Cardiac septum (tissue), 1 donor: ENCODE data around the gene COL27A1. TPM values are rescaled to one million over a fixed set of nuclear protein-coding genes. Genes with fewer than 3 reads are reported as not detected.

ENCODE experiments used
- DNase-seq: peaks from one replicate; pipeline ENCODE4 v3.0.0-alpha.2; 2020; ENCODE audit warnings: low spot score
- intact Hi-C: fragments of 100-400 bp; cut with DNase I; formaldehyde crosslinking; loops from one replicate; pipeline ENCODE4 v1.14.0; 2022
- total RNA-seq: library from RNA; stranded (reverse); fragmentation: NEBNext Ultra II Directional; extraction: Animal tissue kit (Norgen Biotek cat#: 25700); gene quantifications from one replicate; pipeline ENCODE4 v1.2.1, GENCODE V29; 2021
- donor health status: DM: no; HTN: no; CAD: no.

COL27A1 gene
- total RNA-seq, 1 donor from 2014 or later = 12.8 TPM

DNA sequence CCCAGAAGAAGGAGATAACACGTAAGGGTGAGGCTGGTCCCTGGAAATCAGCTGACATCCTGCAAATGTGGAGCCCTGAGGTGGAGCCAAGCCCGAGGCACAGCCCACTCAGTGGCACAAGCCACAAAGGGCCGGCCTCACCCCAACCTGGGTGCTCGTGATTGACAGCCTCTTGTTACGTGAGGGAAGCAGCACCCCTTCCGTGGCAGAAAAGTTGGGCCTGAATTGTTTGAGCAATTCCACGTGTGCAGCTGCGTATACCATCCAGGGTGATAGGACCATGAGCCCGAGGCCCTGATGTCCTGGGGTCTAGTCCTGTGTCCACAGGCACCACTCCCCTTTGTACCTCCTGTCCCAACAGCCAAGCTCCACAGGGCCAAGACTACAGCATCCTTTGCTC lies 179.2 kb downstream of the COL27A1 start:
- DNase-seq = no peak
- intact Hi-C loops = no loop called here

- no peak for DNase-seq
- intact Hi-C loops = no loop called here
These were observed 180.4 kb downstream of the COL27A1 start for GRCh38 chr9:114335745-114336144.

GRCh38 chr9:114336157-114336556 lies 180.8 kb downstream of the COL27A1 start:
- intact Hi-C loops = no loop called here
- DNase-seq = no peak

DNA sequence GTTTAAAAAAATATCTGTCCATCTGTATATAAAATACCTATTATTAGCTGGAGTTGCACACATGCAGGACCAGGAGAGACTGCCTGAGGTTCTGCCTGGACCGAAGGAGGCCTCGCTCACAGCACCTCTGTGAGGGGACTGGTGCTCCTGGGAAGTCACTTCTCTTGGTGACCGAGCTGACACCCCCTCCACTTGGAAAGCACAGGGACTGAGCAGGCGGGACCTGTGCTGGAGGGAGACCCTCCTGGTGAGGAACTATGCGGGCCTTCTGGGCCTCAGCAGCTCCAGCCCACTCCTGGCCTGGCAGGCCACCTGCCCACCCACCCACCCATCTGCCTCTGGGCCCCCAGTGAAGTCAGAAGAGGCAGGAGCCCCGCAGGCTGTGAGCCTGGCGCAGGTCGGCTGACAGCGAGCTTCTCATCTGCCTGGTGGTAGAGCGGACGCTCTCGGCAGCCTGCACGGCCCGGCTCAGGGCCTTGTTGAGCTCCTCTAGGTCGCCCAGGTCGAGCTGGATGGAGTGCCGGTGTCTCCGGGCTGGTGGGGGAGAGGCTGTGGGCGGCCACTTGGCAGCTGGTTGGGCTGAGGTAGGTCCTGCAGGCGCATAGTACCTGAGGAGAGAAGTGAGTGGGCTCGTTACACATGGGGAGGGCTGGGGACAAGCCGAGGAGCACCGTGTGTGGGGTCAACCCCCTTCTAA lies 181.5 kb downstream of the COL27A1 start:
- no peak for DNase-seq
- intact Hi-C loops = no loop called here

DNA sequence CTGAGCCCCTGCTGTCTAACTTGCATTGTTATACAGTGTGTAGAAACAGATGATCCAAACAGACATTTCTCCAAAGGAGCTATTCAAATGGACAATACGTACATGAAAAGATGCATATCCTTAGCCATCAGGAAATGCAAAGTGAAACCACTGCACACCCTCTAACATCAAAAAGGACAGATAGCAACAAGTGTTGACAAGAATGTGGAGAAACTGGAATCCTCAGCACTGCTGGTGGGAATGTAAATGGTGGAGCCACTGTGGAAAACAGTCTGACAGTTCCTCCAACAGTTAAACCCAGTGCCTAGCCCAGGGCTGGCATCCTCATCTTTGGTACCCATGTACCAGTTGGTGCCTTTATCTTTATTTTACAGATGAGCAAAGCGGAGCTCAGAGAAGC lies 182.8 kb downstream of the COL27A1 start:
- intact Hi-C loops = no loop called here
- no peak for DNase-seq

- intact Hi-C loops = no loop called here
- DNase-seq = no peak
These were observed 184.0 kb downstream of the COL27A1 start for GRCh38 chr9:114339130-114339908.

DNA sequence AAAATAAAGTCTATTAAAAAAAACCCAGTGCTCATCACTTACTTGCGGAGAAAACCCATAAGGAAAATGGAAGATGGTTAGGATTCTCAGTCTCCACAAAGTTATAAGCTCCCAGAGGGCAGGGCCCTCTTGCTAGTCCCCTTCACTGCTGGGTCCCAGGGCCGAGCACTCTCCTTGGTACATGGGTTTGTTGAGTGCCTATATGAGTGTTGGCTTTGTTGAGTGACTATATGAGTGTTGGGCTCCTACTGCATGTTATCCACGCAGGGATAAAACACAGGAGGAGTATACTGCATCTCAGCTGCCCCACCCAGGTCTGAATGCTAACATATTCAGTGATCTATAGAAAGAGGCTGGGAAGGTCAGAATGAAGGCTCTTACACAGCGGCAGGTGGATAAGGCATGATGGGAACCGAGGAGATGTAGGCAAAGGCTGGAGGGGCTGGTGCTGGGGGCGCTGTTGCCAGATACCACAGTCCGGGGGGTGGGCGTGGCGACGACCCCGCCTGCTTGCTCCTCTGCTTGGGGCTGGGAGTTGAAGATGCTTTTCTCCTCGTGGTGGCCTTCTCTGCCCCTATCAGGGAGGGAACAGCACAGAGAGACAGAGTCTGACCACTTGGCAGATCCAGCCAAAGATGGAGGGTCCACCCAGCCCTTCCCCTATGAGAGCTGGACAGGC lies 186.0 kb downstream of the COL27A1 start:
- no peak for DNase-seq
- intact Hi-C loops = no loop called here

DNA sequence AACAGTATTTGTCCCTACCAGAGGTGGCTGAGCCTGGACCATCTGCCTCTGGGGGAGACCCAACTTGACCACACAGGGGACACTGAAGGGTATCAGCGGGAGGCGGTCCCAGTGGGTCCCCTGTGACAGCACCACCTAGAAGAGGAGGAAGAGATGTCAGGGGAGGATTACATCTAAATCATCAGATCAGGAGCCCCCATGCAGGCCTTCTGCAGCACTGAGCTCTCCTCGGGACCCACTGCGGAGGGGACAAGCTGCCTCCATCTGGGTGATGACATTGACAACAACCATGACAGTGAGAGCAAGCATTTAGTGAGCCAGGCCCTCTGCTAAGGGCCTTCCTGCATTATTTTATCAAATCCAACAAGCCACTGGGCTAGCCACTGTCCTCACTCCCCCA lies 186.7 kb downstream of the COL27A1 start:
- intact Hi-C loops = no loop called here
- DNase-seq = no peak

- intact Hi-C loops = no loop called here
- no peak for DNase-seq
These were observed 187.6 kb downstream of the COL27A1 start for GRCh38 chr9:114342755-114343440.

GRCh38 chr9:114343471-114344187 lies 188.3 kb downstream of the COL27A1 start:
- intact Hi-C loops = no loop called here
- DNase-seq = no peak

- no peak for DNase-seq
- intact Hi-C loops = no loop called here
These were observed 188.8 kb downstream of the COL27A1 start for GRCh38 chr9:114344188-114344566.

DNA sequence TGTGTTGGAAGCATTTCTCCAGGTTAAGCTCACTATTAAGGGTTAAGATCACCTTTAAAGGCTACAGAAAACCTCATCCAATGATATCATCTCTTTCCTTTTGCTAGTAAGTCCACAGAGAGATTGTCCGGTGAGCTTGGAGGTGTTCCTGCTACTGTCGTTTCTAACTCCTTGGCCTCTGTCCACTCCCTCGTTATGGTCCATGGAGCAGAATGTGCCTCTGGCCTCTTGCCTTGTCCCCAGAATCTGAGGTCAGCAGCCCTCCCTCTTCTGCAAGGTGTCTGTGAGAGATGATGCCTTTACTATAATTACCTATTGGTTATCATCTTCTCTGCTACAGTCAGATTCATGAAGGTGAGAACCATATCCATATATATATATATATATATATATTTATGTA lies 189.4 kb downstream of the COL27A1 start:
- intact Hi-C loops = no loop called here
- DNase-seq = no peak

- intact Hi-C loops = no loop called here
- DNase-seq = no peak
These were observed 190.2 kb downstream of the COL27A1 start for GRCh38 chr9:114345493-114346065.

DNA sequence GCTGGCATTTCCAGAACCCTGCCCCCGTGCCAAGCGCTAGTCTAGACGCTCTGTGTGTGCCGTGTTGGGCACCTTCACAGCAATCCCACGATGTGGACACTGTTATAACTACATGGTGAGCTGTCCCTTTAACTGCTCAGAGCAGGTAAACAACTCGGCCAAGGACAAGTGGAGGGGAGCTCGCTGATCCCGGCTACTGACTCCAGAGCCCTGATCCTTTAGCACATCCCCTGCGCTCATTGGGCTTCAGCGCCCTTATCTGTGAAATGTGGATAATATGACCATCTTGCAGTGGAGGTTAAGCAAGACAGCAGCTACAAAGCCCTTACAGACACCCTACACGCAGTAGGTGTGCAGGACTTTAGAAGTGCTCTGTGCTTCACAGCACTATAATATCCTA lies 190.8 kb downstream of the COL27A1 start:
- no peak for DNase-seq
- intact Hi-C loops = no loop called here

DNA sequence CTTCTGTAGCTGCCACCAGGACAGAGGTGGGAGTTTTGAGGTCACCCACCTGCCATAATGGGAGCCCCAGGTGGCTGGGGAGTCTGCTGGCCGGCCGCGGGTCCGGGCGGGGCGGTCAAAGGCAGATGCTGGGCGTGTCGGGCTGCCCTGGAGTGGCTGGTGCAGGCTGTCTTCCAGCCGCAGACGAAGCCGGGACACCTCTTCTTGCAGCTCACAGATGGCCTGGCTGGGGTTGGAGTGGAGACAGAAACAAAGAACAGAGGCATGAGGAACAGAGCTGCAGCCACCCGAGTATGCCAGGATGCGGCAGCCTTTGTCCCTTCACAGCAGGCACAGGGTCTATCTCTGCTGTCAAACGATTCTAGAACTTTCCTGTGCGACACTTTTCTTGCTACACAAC lies 192.3 kb downstream of the COL27A1 start:
- intact Hi-C loops = no loop called here
- no peak for DNase-seq

- no peak for DNase-seq
- intact Hi-C loops = no loop called here
These were observed 193.0 kb downstream of the COL27A1 start for GRCh38 chr9:114348261-114348905.

- DNase-seq = no peak
- intact Hi-C loops = no loop called here
These were observed 193.7 kb downstream of the COL27A1 start for GRCh38 chr9:114348906-114349482.

DNA sequence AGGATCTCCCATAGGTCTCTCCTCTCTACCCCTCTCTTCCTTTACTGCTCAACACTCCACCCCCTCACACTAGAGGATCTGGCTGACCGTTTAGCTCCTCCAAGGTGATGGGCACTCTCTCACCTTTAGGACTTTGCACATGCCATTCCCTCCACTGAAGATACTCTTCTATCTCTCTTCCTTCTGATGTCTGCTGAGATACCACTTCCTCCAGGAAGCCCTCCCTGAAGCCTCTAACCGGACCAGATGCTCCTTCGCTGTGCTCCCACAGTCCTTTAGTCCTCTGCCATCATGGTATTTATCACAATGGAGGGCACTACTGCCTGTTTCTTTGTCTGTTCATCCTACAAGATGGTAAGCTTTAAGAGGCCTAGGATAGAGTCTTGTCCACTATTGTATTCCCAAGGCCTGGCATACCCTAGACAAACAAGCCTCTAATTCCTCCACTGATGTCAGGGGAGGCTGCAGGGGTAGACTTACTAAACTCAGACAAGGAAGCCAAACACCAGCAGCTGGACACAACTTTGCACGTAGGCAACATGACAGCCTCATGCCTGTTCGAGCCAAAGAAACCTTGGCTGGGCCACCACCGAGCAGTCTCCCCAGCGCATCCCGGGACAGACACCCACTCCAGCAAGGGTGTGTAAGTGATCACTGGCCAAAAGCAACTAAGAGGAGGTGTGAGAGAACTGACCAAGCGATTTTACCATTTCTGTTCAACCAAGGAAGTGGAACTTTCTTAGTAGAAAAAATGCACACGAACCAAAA lies 194.6 kb downstream of the COL27A1 start:
- intact Hi-C loops = no loop called here
- no peak for DNase-seq
